Peyer's patch (tissue), 4 donors: ENCODE results near the gene FRMPD1.

Experiments
- CTCF ChIP-seq, 6 experiments: fragments of 450-650 bp in 4 of 6; fragments of 200-600 bp in 2 of 6; sonication (generic) in 1 of 6; IDR thresholded peaks; one replicate each; pipeline ENCODE4 v1.5.1; 2017 to 2019; ENCODE audit warnings: antibody characterized with exemption in 6 of 6, mild to moderate bottlenecking in 3 of 6, moderate library complexity in 1 of 6
- POLR2A ChIP-seq, 2 donors: fragments of 450-650 bp; IDR thresholded peaks; one replicate each; pipeline ENCODE4 v1.5.1; 2017; ENCODE audit warnings: antibody characterized with exemption in 2 of 2, mild to moderate bottlenecking in 2 of 2, moderate library complexity in 2 of 2

GRCh38 chr9:37675661-37676060 lies 24.9 kb downstream of the FRMPD1 start:
- TF ChIP-seq CTCF (IDR thresholded peaks at IDR 0.05): no peak
- TF ChIP-seq POLR2A (IDR thresholded peaks at IDR 0.05): no peak
